ENCODE results near the gene DNAH7. TPM values are rescaled to one million over a fixed set of nuclear protein-coding genes. Genes with fewer than 3 reads are reported as not detected.

DNAH7 gene
- total RNA-seq, 6 experiments from 2014 or later, result 0.05 to 0.41 (median 0.23) TPM

- Mint-ChIP-seq H3K4me3 (no peak overlapping the region), H3K9me3 (no peaks in the 10 kb centered on the region), H3K27me3 (ENCODE audit: insufficient read depth) (no peaks in the 10 kb centered on the region), H3K36me3 (ENCODE audit: low read depth) (no peaks in the 10 kb centered on the region), H3K4me1 (ENCODE audit: low read depth) (peaks cover 8% of the 10 kb centered on the region), H3K27ac (no peak overlapping the region)
- TF ChIP-seq, protein P1, sequence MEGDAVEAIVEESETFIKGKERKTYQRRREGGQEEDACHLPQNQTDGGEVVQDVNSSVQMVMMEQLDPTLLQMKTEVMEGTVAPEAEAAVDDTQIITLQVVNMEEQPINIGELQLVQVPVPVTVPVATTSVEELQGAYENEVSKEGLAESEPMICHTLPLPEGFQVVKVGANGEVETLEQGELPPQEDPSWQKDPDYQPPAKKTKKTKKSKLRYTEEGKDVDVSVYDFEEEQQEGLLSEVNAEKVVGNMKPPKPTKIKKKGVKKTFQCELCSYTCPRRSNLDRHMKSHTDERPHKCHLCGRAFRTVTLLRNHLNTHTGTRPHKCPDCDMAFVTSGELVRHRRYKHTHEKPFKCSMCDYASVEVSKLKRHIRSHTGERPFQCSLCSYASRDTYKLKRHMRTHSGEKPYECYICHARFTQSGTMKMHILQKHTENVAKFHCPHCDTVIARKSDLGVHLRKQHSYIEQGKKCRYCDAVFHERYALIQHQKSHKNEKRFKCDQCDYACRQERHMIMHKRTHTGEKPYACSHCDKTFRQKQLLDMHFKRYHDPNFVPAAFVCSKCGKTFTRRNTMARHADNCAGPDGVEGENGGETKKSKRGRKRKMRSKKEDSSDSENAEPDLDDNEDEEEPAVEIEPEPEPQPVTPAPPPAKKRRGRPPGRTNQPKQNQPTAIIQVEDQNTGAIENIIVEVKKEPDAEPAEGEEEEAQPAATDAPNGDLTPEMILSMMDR (IDR thresholded peaks at IDR 0.05), result no peak
- DNase-seq, result no peak
These were observed 258.1 kb downstream of the DNAH7 start for GRCh38 chr2:195810340-195811098.

DNA sequence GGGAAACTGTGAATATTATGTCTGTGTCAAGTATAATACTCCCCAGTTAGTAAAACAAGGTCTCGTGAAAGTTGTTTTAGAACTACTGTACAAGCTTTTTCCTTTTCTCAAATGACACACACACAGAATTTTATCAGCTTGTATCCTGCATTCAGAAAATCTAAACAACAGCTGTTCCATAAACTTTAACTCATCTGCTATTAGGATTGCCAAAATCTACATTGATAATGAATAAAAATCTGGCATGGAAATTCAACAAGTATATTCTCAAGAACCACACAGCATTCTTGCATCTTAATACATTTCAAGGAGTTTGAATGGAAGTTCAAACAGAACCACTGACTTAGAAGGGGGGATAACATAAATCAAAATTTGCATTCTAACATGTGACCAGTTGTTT lies 260.4 kb downstream of the DNAH7 start:
- H3K4me3 Mint-ChIP-seq, result no peak overlapping the region
- H3K36me3 Mint-ChIP-seq (ENCODE audit: low read depth), result no peaks in the 10 kb centered on the region
- TF ChIP-seq, protein P1 (IDR thresholded peaks at IDR 0.05), result no peak
- no peaks in the 10 kb centered on the region for H3K9me3 Mint-ChIP-seq
- H3K4me1 Mint-ChIP-seq (ENCODE audit: low read depth), result peaks cover under 1% of the 10 kb centered on the region
- no peaks in the 10 kb centered on the region for H3K27me3 Mint-ChIP-seq (ENCODE audit: insufficient read depth)
- no peak overlapping the region for H3K27ac Mint-ChIP-seq
- DNase-seq, result no peak

DNA sequence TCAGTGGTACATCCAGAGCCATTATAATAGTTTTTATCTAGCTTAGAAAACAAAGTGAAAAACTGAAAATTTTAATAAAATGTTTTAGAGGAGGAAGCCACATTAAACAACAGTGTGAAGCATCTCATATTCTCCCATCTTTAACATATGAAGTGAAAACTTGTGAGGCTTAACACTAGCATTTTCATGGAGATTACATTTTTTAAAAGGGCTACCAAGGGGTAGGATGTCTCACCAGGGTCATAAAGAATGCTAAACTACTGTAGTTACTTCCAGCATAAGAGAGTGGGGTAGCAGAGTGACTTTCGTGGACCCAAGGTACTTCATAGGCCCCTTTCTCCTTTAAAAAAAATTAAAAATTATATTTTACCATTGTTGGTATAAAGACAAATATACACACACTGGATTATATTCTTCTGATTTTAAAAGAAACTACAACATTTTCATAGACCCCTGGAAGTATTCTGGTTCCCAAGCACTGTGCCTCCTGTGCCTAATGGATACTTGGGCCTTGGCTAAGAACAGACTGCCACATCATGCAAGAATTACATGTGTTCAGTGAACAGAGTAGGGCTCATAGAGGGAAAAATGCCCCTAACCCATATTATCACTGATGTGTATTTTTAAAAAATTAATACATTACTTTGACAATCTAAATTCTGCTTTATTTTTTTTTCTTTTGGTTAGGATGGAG lies 263.2 kb downstream of the DNAH7 start:
- no peak overlapping the region for H3K4me3 Mint-ChIP-seq
- DNase-seq, result no peak
- H3K4me1 Mint-ChIP-seq (ENCODE audit: low read depth), result no peaks in the 10 kb centered on the region
- no peaks in the 10 kb centered on the region for H3K9me3 Mint-ChIP-seq
- H3K27me3 Mint-ChIP-seq (ENCODE audit: insufficient read depth), result no peaks in the 10 kb centered on the region
- H3K27ac Mint-ChIP-seq, result no peak overlapping the region
- no peaks in the 10 kb centered on the region for H3K36me3 Mint-ChIP-seq (ENCODE audit: low read depth)
- TF ChIP-seq, protein P1 (IDR thresholded peaks at IDR 0.05), result no peak

DNA sequence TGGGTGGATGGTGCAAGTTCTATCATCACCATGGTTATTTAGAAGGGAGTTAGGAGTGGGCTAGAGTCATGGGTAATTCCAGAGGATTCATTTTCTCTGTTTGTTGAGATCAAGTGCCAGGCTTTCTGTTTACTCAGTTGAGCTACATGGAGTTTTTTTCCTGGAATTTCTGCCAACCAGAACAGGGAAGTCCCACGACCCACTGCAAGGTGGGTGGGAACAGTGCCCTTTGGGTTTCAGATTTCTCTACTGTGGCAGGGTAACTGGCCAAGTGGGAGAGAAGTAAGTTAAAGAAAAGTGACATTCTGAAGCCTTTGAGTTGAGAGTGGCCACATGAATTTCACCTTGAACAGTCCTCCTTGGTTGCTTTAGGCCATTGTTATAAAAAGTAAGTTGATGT lies 272.8 kb downstream of the DNAH7 start:
- no peak overlapping the region for H3K4me3 Mint-ChIP-seq
- no peak overlapping the region for H3K27ac Mint-ChIP-seq
- no peak for DNase-seq
- TF ChIP-seq, protein P1 (IDR thresholded peaks at IDR 0.05), result no peak
- H3K27me3 Mint-ChIP-seq (ENCODE audit: insufficient read depth), result no peaks in the 10 kb centered on the region; the same call in none of the 2 replicates
- H3K36me3 Mint-ChIP-seq (ENCODE audit: low read depth), result no peaks in the 10 kb centered on the region
- H3K9me3 Mint-ChIP-seq, result peaks cover 2% of the 10 kb centered on the region; the same call in 1 of the 2 replicates
- no peaks in the 10 kb centered on the region for H3K4me1 Mint-ChIP-seq (ENCODE audit: low read depth)

DNA sequence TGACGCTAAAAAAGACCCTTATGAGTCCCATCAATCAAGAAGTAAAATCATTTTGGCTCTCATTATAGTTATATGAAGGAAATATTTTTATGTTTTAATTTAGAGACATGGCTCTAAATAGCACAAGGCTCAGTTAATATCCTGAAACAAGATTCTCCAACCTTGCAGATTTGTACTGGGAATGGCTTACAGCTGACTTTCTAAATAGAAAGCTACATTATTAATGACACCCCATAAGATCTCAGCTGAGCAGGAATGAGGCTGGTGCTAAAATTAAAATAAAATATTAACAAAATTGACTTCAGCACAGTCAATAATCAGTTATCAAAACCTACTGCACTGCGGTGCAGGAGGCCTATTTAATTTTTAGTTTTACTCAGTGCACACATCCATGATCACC lies 274.8 kb downstream of the DNAH7 start:
- no peak for DNase-seq
- TF ChIP-seq, protein P1 (IDR thresholded peaks at IDR 0.05), result no peak
- Mint-ChIP-seq H3K4me1 (ENCODE audit: low read depth) (no peaks in the 10 kb centered on the region), H3K27me3 (ENCODE audit: insufficient read depth) (no peaks in the 10 kb centered on the region; the same call in none of the 2 replicates), H3K9me3 (peaks cover 14% of the 10 kb centered on the region; the same call in 1 of the 2 replicates), H3K4me3 (no peak overlapping the region), H3K27ac (no peak overlapping the region), H3K36me3 (ENCODE audit: low read depth) (no peaks in the 10 kb centered on the region)

All from HFFc6 (cell line).